ENCODE data around the gene ADSS1. TPM values are rescaled to one million over a fixed set of nuclear protein-coding genes. Genes with fewer than 3 reads are reported as not detected.

ADSS1 gene
- total RNA-seq (2021): 10.0 to 13.3 TPM (median 12.0 TPM) in 3 replicates
- Bru-seq, nascent RNA: percentile 38 among the genes with signal in this experiment
- long read RNA-seq, experiment 1, transcript ADSSL1-201 (13 exons, 1,766 nt): major isoform, 19 of 30 reads
- long read RNA-seq, experiment 1, partial matches to known transcripts: 1 of 30 reads
- long read RNA-seq, experiment 1, other reads (novel, unspliced or antisense): 9 of 30 reads
- long read RNA-seq, experiment 2, transcript ADSSL1-201 (13 exons, 1,766 nt): major isoform, 8 of 17 reads
- long read RNA-seq, experiment 2, partial matches to known transcripts: 2 of 17 reads
- long read RNA-seq, experiment 2, other reads (novel, unspliced or antisense): 6 of 17 reads
- long read RNA-seq, experiment 3: 0 reads

DNA sequence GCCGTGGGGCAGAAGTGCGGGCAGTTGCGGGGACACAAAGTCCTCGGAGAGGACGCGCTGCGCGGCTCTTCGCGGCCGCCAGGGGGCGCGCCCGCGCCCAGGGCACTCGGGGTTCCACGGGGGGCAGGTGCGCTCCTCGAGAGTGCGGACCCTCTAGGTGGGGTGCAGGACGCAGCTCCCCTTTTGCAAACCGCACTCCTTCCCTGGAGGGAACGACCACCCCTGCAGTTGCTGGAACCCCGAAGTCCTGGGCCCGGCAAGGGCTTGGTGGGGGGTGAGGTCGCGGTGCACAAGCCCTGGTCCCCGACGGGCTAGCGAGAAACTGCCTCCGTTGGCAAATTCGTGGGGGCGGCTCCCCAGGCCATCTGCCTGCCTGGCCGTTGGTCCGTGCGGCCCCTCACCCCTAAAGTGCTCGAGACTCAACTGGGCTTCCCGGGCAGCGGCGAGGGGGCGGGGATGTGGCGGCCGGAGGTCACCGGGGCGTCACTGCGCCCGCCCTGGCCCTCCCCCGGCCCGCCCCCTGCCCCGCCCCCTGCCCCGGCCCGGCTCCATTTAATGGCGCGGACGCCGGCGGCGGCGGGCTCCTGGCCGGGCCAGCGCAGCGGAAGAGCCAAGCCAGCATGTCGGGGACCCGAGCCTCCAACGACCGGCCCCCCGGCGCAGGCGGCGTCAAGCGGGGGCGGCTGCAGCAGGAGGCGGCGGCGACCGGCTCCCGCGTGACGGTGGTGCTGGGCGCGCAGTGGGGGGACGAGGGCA, at the start of gene ADSS1:
ADSS1 (plus strand) TSS at position 579 of the 756 bp plus-strand sequence; CDS start at position 621, 42 bp downstream.
- peaks cover 2% of the 10 kb centered on the region; the same call in 1 of the 2 replicates for H3K27me3 Mint-ChIP-seq (ENCODE audit: low read depth)
- DNase-seq (ENCODE audit: low spot score): peak; percentile 66
- H3K4me1 Mint-ChIP-seq: peaks cover 5% of the 10 kb centered on the region
- ATAC-seq: peak; percentile 51
- peak within 1 kb of the TSS; percentile 69 for H3K4me3 Mint-ChIP-seq
- H3K9me3 Mint-ChIP-seq: no peaks in the 10 kb centered on the region
- ChIA-PET CTCF (interaction anchor here (0.9 to 2.5 kb wide), 5 partner anchors 20 to 72 kb away, joined by 3 to 10 read pairs (median 6); no protein-coding TSS in a partner anchor), POLR2A (no interaction called here)
- H3K36me3 Mint-ChIP-seq: no peaks in the 10 kb centered on the region
- no peak within 1 kb of the TSS for H3K27ac Mint-ChIP-seq
- no peak for TF ChIP-seq GTF2I (CRISPR knock-in tag; conservative IDR thresholded peaks at IDR 0.05)
- TF ChIP-seq, protein P1, sequence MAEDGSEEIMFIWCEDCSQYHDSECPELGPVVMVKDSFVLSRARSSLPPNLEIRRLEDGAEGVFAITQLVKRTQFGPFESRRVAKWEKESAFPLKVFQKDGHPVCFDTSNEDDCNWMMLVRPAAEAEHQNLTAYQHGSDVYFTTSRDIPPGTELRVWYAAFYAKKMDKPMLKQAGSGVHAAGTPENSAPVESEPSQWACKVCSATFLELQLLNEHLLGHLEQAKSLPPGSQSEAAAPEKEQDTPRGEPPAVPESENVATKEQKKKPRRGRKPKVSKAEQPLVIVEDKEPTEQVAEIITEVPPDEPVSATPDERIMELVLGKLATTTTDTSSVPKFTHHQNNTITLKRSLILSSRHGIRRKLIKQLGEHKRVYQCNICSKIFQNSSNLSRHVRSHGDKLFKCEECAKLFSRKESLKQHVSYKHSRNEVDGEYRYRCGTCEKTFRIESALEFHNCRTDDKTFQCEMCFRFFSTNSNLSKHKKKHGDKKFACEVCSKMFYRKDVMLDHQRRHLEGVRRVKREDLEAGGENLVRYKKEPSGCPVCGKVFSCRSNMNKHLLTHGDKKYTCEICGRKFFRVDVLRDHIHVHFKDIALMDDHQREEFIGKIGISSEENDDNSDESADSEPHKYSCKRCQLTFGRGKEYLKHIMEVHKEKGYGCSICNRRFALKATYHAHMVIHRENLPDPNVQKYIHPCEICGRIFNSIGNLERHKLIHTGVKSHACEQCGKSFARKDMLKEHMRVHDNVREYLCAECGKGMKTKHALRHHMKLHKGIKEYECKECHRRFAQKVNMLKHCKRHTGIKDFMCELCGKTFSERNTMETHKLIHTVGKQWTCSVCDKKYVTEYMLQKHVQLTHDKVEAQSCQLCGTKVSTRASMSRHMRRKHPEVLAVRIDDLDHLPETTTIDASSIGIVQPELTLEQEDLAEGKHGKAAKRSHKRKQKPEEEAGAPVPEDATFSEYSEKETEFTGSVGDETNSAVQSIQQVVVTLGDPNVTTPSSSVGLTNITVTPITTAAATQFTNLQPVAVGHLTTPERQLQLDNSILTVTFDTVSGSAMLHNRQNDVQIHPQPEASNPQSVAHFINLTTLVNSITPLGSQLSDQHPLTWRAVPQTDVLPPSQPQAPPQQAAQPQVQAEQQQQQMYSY (CRISPR knock-in tag; IDR thresholded peaks at IDR 0.05): no peak
- peak; percentile 33; the same call in 1 of the 2 replicates for TF ChIP-seq TEAD1 (CRISPR knock-in tag; IDR thresholded peaks at IDR 0.05)
- TF ChIP-seq, protein P2, sequence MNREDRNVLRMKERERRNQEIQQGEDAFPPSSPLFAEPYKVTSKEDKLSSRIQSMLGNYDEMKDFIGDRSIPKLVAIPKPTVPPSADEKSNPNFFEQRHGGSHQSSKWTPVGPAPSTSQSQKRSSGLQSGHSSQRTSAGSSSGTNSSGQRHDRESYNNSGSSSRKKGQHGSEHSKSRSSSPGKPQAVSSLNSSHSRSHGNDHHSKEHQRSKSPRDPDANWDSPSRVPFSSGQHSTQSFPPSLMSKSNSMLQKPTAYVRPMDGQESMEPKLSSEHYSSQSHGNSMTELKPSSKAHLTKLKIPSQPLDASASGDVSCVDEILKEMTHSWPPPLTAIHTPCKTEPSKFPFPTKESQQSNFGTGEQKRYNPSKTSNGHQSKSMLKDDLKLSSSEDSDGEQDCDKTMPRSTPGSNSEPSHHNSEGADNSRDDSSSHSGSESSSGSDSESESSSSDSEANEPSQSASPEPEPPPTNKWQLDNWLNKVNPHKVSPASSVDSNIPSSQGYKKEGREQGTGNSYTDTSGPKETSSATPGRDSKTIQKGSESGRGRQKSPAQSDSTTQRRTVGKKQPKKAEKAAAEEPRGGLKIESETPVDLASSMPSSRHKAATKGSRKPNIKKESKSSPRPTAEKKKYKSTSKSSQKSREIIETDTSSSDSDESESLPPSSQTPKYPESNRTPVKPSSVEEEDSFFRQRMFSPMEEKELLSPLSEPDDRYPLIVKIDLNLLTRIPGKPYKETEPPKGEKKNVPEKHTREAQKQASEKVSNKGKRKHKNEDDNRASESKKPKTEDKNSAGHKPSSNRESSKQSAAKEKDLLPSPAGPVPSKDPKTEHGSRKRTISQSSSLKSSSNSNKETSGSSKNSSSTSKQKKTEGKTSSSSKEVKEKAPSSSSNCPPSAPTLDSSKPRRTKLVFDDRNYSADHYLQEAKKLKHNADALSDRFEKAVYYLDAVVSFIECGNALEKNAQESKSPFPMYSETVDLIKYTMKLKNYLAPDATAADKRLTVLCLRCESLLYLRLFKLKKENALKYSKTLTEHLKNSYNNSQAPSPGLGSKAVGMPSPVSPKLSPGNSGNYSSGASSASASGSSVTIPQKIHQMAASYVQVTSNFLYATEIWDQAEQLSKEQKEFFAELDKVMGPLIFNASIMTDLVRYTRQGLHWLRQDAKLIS (CRISPR knock-in tag; IDR thresholded peaks at IDR 0.05; ENCODE audit: borderline replicate concordance): no peak
- TF ChIP-seq, protein P3, sequence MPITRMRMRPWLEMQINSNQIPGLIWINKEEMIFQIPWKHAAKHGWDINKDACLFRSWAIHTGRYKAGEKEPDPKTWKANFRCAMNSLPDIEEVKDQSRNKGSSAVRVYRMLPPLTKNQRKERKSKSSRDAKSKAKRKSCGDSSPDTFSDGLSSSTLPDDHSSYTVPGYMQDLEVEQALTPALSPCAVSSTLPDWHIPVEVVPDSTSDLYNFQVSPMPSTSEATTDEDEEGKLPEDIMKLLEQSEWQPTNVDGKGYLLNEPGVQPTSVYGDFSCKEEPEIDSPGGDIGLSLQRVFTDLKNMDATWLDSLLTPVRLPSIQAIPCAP (CRISPR knock-in tag; IDR thresholded peaks at IDR 0.05): no peak
- TF ChIP-seq MXD4 (CRISPR knock-in tag; IDR thresholded peaks at IDR 0.05; ENCODE audit: borderline replicate concordance): no peak
- no peak for TF ChIP-seq OVOL2 (CRISPR knock-in tag; IDR thresholded peaks at IDR 0.05; ENCODE audit: borderline replicate concordance)
- TF ChIP-seq SMAD4 (CRISPR knock-in tag; IDR thresholded peaks at IDR 0.05): no peak
- TF ChIP-seq ETV6 (CRISPR knock-in tag; IDR thresholded peaks at IDR 0.05): no peak
- TF ChIP-seq JAZF1 (CRISPR knock-in tag; IDR thresholded peaks at IDR 0.05): no peak
- TF ChIP-seq, protein P4, sequence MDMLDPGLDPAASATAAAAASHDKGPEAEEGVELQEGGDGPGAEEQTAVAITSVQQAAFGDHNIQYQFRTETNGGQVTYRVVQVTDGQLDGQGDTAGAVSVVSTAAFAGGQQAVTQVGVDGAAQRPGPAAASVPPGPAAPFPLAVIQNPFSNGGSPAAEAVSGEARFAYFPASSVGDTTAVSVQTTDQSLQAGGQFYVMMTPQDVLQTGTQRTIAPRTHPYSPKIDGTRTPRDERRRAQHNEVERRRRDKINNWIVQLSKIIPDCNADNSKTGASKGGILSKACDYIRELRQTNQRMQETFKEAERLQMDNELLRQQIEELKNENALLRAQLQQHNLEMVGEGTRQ (CRISPR knock-in tag; IDR thresholded peaks at IDR 0.05): peak; percentile 17; the same call in 1 of the 2 replicates
- TF ChIP-seq MYBL2 (CRISPR knock-in tag; IDR thresholded peaks at IDR 0.05): no peak
- no peak for TF ChIP-seq NFATC4 (CRISPR knock-in tag; IDR thresholded peaks at IDR 0.05)
- TF ChIP-seq, protein P5, sequence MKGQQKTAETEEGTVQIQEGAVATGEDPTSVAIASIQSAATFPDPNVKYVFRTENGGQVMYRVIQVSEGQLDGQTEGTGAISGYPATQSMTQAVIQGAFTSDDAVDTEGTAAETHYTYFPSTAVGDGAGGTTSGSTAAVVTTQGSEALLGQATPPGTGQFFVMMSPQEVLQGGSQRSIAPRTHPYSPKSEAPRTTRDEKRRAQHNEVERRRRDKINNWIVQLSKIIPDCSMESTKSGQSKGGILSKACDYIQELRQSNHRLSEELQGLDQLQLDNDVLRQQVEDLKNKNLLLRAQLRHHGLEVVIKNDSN (CRISPR knock-in tag; IDR thresholded peaks at IDR 0.05): peak; percentile 17; the same call in 1 of the 2 replicates
- TF ChIP-seq ZNF416 (CRISPR knock-in tag; IDR thresholded peaks at IDR 0.05): no peak
- peak; percentile 48; the same call in 1 of the 2 replicates for TF ChIP-seq PRRX2 (CRISPR knock-in tag; IDR thresholded peaks at IDR 0.05)
- 0 out of 2 replicates have a peak, but pooled peaks have one; percentile 13 for TF ChIP-seq ESRRA (CRISPR knock-in tag; IDR thresholded peaks at IDR 0.05; ENCODE audit: borderline replicate concordance)
- TF ChIP-seq, protein P6, sequence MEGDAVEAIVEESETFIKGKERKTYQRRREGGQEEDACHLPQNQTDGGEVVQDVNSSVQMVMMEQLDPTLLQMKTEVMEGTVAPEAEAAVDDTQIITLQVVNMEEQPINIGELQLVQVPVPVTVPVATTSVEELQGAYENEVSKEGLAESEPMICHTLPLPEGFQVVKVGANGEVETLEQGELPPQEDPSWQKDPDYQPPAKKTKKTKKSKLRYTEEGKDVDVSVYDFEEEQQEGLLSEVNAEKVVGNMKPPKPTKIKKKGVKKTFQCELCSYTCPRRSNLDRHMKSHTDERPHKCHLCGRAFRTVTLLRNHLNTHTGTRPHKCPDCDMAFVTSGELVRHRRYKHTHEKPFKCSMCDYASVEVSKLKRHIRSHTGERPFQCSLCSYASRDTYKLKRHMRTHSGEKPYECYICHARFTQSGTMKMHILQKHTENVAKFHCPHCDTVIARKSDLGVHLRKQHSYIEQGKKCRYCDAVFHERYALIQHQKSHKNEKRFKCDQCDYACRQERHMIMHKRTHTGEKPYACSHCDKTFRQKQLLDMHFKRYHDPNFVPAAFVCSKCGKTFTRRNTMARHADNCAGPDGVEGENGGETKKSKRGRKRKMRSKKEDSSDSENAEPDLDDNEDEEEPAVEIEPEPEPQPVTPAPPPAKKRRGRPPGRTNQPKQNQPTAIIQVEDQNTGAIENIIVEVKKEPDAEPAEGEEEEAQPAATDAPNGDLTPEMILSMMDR (IDR thresholded peaks at IDR 0.05): peak; percentile 99
- TF ChIP-seq, protein P7, sequence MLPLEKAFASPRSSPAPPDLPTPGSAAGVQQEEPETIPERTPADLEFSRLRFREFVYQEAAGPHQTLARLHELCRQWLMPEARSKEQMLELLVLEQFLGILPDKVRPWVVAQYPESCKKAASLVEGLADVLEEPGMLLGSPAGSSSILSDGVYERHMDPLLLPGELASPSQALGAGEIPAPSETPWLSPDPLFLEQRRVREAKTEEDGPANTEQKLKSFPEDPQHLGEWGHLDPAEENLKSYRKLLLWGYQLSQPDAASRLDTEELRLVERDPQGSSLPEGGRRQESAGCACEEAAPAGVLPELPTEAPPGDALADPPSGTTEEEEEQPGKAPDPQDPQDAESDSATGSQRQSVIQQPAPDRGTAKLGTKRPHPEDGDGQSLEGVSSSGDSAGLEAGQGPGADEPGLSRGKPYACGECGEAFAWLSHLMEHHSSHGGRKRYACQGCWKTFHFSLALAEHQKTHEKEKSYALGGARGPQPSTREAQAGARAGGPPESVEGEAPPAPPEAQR (CRISPR knock-in tag; IDR thresholded peaks at IDR 0.05): 0 out of 2 replicates have a peak, but pooled peaks have one; percentile 18
- TF ChIP-seq, protein P8, sequence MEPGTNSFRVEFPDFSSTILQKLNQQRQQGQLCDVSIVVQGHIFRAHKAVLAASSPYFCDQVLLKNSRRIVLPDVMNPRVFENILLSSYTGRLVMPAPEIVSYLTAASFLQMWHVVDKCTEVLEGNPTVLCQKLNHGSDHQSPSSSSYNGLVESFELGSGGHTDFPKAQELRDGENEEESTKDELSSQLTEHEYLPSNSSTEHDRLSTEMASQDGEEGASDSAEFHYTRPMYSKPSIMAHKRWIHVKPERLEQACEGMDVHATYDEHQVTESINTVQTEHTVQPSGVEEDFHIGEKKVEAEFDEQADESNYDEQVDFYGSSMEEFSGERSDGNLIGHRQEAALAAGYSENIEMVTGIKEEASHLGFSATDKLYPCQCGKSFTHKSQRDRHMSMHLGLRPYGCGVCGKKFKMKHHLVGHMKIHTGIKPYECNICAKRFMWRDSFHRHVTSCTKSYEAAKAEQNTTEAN (CRISPR knock-in tag; IDR thresholded peaks at IDR 0.05): no peak
- no peak for TF ChIP-seq ZNF219 (CRISPR knock-in tag; IDR thresholded peaks at IDR 0.05; ENCODE audit: borderline replicate concordance)
